Measurements from ENCODE around the gene BLACAT1. TPM values are rescaled to one million over a fixed set of nuclear protein-coding genes. Genes with fewer than 3 reads are reported as not detected.

The BLACAT1 gene
- polyA plus RNA-seq, 4 donors, result 1.6 to 4.1 (median 2.4) TPM

DNA sequence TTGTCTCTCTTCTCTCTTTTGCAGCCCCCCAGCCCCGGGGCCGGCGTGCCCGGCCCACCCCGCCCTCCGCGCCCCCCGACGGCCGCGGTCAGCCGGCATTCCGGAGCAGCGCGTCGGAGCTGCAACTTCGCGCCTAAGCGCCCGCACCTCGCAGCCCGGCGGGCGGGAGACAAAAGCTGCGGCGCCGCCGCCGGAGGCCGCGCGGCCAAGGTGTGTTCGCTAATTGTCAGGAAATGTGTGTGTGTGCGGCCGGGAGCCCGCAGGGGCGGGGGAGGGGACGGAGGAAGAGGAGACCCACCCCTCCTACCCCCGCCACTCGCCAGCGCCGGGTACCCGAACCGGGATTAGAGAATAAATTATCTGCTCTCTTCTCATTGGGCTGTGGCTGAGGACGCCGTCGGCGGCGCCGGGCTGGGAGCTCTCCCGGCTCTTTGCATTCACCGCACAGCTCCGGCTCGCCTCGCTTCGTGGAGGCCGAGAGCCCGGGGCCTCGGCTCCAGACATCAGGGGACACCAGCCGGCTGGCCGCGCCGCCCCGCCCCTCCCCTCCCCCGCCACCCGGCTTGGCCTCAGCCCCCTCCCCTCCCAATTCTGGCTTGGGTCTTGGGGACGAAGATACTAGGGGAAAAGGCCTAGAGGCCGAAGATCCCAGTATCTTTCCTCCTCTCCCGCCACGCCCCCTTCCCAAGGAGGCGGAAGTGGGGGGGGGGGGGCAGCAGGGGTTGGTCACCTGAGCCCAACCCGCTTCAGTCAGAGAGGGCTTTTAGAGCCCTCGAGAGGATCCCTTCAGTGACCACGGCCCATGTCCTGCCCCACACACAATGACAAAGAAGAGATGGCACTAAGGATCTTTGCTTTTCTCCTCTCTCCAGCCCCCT, 1.3 kb upstream of the BLACAT1 start:
- DNase-seq (ENCODE audit: low read depth in 4 of 4, low spot score in 2 of 4), result no peak

DNA sequence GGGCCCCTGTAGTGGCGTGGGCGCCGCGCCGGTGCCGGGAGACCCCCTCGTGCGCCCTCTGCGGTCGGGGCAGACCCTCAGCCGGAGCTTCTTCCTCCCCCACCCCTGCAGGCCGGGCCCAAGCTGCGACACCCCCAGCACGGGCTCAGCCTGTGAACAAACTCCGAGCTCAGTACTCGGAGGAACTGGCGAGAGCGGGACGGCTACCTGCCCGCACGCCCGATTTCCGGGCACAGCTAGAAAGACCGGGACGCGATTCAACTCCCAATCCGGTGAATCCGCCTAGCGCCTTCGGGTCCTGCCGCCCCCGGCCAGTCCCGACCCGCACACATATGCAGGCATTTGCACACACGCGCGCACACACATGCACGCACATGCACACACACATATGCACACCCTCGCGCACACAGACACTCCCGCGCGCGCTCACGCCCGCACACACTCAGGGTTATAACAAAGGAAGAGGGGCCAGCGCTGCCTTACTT, 580 bp upstream of the BLACAT1 start:
- no peak for DNase-seq (ENCODE audit: low read depth in 4 of 4, low spot score in 2 of 4)

GRCh38 chr1:205454903-205455335, 926 bp downstream of the BLACAT1 start:
- DNase-seq (ENCODE audit: low read depth in 4 of 4, low spot score in 2 of 4), result no peak

DNA sequence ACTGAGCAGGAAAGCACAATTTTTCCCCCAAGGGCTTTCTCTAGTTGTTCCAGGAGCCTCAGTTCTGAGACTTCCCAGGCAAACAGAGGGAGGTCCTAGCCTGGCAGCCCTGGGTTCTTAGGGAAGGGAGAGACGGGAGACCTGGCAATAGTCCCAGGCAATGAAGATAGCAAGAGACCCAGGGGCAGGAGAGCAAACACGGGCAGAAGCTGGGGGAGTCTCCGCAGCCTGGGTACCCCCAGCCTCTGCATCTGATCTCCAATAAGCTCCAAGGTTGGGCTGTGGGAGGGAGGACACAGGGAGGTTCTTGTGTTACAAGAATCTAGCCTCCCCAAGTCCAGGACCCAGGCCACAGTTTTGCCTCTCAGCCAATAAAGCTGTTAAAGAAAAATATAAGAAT, 2.4 kb downstream of the BLACAT1 start:
- DNase-seq (ENCODE audit: low read depth in 4 of 4, low spot score in 2 of 4), result no peak

GRCh38 chr1:205452933-205453332, 2.9 kb downstream of the BLACAT1 start:
- DNase-seq (ENCODE audit: low read depth in 4 of 4, low spot score in 2 of 4), result no peak

- DNase-seq (ENCODE audit: low read depth in 4 of 4, low spot score in 2 of 4), result no peak
These were observed 3.5 kb downstream of the BLACAT1 start for GRCh38 chr1:205452364-205452763.

DNA sequence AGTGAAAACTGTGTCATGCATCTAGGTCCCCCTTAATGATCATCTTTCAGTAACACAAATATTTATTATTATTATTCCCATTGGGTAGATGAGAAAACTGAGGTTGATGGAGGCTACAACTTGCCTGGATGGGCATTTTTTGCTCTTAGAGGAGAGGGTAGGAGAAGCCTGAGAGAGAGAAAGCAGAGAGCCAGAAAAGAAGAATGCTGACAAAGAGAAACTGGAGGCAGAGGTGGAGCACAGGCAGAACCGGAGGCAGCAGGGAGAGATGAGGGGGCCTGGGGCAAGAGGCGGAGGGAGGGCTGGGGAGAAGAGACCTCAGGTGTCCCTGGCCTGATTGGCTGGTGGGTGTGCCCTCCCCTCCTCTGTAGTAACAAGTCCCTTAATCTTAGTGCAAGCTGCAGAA, 4.1 kb downstream of the BLACAT1 start:
- no peak for DNase-seq (ENCODE audit: low read depth in 4 of 4, low spot score in 2 of 4)

DNA sequence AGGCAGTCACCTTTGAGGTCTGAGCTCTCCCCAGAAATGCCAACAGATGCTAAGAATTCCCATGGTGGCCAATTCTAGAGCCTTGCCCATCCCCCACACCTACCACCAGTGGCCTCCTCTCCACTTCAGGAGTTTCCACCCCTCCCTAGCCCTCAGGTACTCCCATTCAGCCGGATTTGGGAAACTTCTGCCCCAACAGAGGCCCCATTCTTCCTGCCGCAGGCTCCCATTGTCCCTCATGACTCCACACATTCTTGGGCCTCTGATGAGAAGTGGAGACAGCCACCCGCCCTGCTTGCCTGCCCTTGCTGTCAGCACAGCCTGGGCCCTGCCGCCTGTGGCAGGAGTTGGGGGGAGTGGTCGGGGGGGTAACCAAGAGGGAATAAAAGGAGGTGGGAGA, 4.6 kb downstream of the BLACAT1 start:
- DNase-seq (ENCODE audit: low read depth in 4 of 4, low spot score in 2 of 4), result no peak

DNA sequence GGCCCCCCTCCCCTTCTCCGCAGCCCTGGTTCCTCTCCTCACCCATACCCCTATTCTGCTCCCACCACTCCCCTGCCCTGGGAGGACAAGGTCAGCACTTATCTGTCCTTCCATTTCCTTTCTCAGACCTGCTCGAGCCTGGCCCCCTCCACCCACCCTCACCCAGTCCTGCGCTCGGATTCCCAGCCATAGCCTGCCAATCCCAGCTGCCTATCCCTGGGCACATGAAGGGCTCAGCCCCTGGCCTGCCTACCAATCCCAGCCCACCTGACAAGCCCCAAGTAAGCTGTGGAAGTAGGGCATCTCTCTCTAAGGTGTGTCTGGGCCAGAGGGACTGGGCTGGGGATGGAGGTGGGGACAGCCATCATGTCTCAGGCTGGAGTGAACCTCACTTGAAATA, 5.4 kb downstream of the BLACAT1 start:
- DNase-seq (ENCODE audit: low read depth in 4 of 4, low spot score in 2 of 4), result no peak

- no peak for DNase-seq (ENCODE audit: low read depth in 4 of 4, low spot score in 2 of 4)
These were observed 5.9 kb downstream of the BLACAT1 start for GRCh38 chr1:205449750-205450443.

GRCh38 chr1:205449254-205449749, 6.5 kb downstream of the BLACAT1 start:
- DNase-seq (ENCODE audit: low read depth in 4 of 4, low spot score in 2 of 4), result no peak

DNA sequence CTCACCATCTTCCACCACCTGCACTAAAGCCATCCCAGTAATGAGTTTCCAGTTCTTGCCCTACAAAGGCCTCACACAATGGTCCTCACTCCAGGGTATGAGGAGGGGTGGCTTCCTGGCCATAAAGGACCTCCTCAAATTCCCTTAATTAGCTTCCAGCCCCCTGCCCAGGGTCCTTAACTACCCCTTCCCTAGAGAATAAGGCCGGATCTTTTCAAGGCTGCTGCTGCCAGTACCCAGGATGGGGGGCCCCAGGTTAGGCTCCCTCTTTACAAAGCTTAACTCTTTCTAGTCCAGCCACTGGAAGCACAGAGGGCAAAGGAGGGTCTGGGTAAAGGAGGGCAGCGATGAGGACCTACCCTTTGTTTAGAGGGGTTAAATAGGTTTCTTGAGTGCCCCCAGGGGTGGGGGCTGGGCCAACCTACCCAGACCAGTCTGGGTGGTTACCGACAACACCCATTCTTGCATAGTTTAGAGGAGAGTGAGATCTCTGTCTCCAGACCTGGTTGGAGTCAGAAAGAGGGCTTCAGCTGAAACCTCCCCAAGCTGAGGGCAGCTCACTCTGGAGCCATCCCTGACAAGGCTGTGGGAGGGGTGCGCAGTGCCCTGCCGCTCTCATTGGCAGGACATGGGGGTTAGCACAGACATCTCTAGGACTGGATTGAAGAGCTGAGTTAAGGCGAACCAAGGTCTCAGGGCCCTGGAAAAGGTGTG, 7.1 kb downstream of the BLACAT1 start:
- DNase-seq (ENCODE audit: low read depth in 4 of 4, low spot score in 2 of 4), result no peak

DNA sequence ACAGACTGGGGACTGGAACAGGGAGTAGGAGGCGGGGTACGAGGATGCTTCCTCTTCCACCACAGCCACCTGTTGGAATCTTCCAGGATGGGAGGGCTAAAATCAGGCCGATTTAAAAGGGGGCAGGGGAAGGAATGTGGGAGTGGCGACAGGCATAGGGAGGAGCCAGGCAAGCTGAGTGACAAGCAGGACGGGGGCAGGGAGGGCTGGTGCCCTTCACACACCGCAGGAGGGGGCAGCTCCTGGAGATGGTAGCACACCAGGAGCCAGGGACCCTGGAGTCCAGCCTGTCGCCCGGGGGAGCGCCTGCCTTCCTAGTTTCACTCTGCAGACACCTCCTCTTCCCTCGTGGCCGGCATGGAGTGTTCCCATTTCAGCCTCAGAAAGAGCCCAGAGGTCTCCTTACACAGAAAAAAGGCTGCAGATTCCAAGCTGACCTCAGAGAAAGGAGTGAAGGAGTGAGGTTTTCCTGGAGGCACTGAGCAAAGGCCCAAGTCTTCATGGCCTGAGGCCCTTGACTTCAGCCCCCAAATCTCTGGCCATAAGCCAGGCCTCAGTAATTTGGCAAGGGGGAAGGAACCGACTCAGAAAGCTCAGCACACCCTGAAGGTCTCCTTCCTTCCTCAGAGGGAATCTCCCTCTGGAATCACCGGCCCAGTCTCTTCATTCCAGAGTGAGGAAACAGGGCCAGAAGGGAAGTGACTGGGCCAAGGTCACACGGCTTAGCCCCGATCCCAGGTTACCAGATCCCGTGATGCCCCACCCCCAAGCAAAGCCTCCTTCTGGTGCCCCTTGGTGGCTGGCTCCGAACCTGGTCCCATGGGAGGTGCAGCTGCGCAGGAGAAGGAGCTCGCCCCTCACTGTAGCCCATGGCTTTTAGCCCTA, 8.1 kb downstream of the BLACAT1 start:
- no peak for DNase-seq (ENCODE audit: low read depth in 4 of 4, low spot score in 2 of 4)

- DNase-seq (ENCODE audit: low read depth in 4 of 4, low spot score in 2 of 4), result no peak
These were observed 9.0 kb downstream of the BLACAT1 start for GRCh38 chr1:205446828-205447227.

- no peak for DNase-seq (ENCODE audit: low read depth in 4 of 4, low spot score in 2 of 4)
These were observed 10.3 kb downstream of the BLACAT1 start for GRCh38 chr1:205445646-205445935.

DNA sequence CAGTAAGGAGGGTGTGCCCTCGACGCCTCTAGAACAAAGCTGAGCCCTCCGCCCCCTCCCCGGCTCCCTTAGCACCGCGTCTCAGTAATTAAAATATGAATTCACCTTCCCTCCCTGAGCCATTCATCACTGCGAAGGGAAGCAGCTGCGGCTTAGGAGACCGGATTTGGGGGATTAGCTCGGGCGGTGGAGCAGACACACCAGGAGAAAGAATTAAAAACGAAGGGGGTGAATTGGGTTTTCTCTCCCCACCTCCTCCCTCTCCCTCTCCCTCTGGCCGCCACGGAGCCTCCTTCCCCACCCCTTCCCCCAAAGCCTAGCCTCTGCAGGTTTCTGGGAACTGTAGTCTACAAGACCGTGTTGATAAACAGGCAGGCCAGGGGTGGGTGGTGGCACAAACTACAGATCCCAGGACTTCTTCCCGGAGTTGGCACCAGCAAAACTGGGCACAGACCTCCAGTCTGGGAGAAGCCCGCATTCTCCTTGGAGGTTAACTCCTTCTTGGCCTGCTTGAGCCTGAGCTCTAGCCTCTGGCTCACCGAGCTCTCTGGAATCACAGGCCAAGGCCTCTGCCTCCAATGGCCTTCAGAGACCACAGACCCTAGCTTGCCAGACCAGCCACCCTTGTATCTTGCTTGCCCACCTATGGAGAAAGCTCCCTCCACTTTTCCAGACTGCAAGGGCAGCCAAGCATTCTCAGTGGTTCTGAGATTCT, 10.8 kb downstream of the BLACAT1 start:
- DNase-seq (ENCODE audit: low read depth in 4 of 4, low spot score in 2 of 4), result no peak

GRCh38 chr1:205444300-205444930, 11.4 kb downstream of the BLACAT1 start:
- DNase-seq (ENCODE audit: low read depth in 4 of 4, low spot score in 2 of 4), result no peak

GRCh38 chr1:205443585-205444299, 12.1 kb downstream of the BLACAT1 start:
- DNase-seq (ENCODE audit: low read depth in 4 of 4, low spot score in 2 of 4), result no peak

Data from left renal cortex interstitium (tissue), 4 donors.